NCI-H146 (cell line): ENCODE measurements around the gene CNOT10.
A peak's percentile ranks its signal among the peaks of the same experiment; 100 is the strongest.
"Not testable (repeated sequence)": the region's sequence is repeated elsewhere in the genome, so short reads cannot be mapped to it uniquely, and the experiment has no call there.

Experiments used
- DNase-seq: peaks from one replicate; lab custom pipeline; 2025; lab: John Stamatoyannopoulos, UW

CNOT10 gene

GRCh38 chr3:32696523-32696922, 11.5 kb downstream of the CNOT10 start:
- no peak for DNase-seq

- no peak for DNase-seq
Observed at GRCh38 chr3:32698506-32698905, 13.5 kb downstream of the CNOT10 start.

DNA sequence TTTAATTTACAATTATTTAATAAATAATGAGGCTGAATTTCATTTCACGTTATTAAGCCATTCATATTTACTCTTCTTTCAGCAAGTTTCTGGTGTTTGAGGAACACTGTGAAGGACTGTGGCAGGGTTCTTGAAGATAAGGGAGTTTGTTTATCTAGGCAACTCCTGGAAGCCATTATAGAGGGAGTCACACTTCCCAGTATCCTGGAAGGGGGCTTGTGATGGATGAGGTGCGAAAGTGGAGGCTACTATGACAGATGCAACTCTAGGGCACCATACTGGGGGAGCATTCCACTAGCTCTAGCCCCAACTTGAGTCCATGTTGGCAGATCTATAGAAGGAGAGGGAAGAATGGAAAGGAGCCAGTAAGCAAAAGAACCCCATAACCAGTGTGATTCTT, 14.4 kb downstream of the CNOT10 start:
- DNase-seq = no peak

DNA sequence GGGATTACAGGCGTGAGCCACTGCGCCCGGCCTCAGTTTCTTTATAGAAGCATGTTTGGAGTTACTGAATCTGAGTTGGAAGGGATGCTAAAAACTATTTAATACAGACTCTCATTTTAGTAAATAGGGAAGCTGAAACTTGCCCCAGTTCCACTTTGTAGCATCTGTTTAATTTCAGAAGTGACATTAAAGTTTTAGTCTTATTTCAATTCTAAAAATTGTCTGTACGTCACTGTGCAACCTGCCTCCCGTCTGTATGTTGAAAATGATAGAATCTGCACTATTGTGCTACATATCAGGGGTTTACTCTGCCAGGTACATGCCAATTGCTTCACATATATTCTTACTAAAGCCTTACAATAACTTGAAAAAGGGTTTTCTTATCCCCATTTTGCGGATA, 15.3 kb downstream of the CNOT10 start:
- no peak for DNase-seq

- DNase-seq = no peak
Observed at GRCh38 chr3:32703491-32703972, 18.5 kb downstream of the CNOT10 start.

GRCh38 chr3:32705232-32705631, 20.2 kb downstream of the CNOT10 start:
- no peak for DNase-seq

DNA sequence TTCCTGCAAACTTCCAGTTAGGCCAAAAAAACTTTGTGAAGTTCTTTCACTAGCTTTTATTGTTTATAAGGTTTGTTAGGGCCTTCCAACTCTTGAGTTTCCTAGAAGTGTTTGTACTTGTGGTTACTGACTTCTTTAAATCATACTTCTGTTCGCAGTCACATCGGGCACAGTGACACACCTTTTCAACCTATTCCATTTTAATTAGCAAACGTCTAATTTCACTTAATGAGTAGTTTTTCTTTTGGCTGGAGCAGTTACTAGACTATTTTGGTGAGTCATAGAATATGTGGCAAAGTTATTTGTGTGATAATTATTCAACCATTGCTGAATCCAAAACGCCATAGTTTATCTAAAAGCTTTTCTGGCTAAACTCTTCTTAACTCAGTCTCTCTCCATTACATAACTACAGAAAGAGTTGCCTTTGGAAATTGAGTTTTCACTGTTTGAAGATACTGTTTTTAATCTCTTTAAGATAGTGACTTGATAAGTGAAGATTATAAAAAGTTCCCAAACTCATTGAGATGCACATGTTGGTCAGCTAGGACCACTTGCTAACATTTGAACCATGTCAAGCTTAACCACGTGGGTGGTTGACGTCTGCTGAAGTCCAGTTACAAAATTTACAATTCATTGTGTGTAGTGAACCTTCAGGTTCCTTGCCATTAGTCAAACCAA, 21.5 kb downstream of the CNOT10 start:
- no peak for DNase-seq

- DNase-seq = no peak
Observed at GRCh38 chr3:32707026-32707370, 22.0 kb downstream of the CNOT10 start.

GRCh38 chr3:32708672-32709283, 23.8 kb downstream of the CNOT10 start:
- DNase-seq = no peak

DNA sequence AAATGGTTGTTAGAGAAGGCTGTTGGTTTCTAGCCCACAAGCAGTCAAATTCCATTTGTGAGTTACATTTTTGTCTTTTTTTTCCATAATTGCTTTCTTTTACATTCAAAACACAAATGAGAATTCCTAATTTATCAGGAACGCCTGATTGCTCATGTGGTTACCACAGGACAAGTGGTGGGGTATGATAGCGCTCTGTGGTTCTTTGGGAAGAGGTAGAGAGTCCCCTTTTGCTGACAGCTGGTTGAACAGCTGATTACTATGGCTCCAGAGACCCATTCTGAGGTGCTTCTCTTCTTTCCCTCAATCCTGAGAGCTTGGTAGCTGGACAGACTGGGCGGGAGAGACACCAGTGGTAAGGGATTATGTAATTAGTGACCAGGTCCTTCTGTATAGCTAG, 24.4 kb downstream of the CNOT10 start:
- no peak for DNase-seq

DNA sequence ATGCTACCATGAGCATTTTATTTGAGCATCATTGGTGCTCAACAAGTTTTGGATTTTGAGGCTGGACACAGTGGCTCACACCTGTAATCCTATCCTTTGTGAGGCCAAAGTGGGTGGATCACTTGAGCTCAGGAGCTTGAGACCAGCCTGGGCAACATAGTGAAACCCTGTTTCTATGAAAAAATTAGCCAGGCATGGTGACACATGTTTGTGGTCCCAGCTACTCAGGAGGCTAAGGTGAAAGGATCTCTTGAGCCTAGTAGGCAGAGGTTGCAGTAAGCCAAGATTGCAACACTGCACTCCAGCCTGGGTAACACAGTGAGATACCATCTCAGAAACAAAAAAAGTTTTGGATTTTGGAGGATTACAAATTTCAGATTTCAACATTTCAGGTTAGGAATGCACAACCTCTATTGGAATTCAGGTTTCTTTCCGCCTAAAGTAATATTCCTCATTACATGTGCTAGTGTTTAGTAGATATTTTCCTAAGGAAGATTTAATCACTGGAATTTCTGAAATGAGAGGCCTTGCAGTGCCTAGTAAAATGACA, 27.6 kb downstream of the CNOT10 start:
- no peak for DNase-seq

DNA sequence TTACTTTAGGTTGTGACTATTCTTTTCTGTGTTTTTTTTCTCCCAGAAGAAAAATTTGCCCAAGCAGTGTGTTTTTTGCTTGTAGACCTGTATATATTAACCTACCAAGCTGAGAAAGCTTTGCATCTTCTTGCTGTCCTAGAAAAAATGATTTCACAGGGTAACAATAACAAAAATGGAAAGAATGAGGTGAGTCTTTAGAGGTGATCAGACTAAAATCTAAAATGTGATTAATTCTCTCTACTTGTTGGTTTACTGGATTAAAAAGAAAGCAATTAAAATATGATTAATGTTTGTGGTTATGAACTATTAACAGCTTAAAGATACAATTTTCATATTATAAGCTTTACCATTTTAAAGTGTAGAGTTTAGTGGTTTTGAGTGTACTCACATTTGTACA, 28.2 kb downstream of the CNOT10 start:
- DNase-seq = no peak

GRCh38 chr3:32719335-32719734, 34.3 kb downstream of the CNOT10 start:
- no peak for DNase-seq

DNA sequence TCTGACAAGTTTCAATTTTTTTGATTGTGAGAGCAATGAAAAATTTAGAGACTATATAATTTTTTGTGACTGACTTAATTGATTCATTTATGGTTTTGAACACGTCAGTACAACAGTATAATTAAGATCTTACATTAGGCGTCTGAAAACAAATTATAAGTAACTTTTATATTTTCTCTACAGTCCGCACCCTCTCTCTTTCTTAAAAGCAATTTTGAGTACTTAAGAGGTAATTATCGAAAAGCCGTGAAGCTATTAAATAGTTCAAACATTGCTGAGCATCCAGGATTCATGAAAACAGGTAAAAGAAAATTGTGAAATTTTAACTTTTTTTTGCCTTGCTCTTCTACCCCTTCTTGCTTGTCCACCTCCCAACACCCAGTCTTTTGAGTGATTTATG, 34.9 kb downstream of the CNOT10 start:
- DNase-seq = no peak

DNA sequence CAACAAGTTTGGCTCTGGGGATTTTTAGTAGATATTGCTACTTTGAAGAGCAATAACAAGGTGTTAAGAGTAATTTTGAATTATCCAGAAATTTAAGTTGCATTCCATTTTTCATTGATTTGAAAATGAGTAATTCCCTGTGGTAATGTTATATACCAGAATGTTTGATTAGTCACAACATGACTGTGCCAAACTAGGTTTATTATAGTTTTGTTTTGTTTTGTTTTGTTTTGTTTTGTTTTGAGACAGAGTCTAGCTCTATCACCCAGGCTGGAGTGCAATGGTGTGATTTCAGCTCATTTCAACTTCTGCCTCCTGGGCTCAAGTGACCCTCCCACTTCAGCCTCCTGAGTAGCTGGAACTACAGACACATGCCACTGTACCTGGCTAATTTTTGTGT, 40.7 kb downstream of the CNOT10 start:
- no peak for DNase-seq

- peak; percentile 28 for DNase-seq
Observed at GRCh38 chr3:32733631-32734229, 48.7 kb downstream of the CNOT10 start.

- DNase-seq = no peak
Observed at GRCh38 chr3:32734756-32735155, 49.8 kb downstream of the CNOT10 start.

DNA sequence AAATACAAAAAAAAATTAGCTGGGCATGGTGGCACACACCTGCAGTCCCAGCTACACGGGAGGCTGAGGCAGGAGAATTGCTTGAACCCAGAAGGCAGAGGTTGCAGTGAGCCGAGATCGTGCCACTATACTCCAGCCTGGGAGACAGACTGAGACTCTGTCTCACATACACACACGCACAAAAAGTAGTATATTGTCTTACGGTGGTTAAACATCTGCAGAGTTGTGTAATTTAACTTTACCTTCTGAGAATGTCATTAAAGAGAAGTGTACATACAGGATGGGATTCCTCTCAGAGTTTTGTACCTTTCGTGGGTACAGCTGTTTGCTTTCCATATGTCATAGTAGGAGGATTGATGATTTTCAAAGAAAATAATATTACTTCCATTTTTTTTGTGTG, 58.5 kb downstream of the CNOT10 start:
- not testable (repeated sequence) for DNase-seq

GRCh38 chr3:32743934-32744333, 58.9 kb downstream of the CNOT10 start:
- DNase-seq = no peak

DNA sequence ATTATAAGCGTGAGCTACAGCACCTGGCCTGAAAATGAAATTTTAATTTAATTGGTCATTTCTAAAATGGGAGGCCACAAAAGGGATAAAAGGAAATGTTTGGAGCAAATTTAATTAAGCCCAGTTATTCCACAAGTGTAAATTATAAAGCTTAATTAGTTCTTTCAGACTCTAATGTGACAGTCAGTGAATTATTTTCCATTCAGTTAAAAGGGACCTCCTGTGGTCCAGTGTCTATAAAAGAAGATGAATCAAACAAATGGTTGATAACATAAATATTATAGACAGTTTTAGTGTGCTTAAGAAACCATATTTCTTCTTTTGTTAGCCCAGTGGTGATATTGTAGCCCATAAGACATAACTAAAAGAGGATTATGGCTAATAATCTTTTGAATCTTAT, 66.4 kb downstream of the CNOT10 start:
- DNase-seq = peak; percentile 43

DNA sequence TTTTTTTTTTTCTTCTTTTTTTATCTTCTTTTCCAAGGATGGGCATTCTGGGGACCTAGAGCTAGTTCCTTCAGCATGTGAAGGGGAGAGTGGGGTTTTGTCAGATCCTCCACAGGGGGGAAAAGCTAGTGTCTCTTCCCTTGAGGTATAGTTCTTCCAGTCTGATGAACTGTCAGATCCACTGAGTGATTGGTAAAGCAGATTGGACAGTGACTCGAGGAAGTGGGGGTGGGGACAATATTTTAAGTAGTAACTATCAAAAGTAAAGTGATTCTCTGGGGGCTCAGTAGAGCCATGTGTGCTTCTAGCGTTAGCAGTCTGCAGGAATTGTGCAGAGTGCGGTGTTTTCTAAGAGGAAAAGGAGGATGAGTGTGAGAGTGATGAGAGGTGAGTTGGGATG, 70.8 kb downstream of the CNOT10 start:
- no peak for DNase-seq

DNA sequence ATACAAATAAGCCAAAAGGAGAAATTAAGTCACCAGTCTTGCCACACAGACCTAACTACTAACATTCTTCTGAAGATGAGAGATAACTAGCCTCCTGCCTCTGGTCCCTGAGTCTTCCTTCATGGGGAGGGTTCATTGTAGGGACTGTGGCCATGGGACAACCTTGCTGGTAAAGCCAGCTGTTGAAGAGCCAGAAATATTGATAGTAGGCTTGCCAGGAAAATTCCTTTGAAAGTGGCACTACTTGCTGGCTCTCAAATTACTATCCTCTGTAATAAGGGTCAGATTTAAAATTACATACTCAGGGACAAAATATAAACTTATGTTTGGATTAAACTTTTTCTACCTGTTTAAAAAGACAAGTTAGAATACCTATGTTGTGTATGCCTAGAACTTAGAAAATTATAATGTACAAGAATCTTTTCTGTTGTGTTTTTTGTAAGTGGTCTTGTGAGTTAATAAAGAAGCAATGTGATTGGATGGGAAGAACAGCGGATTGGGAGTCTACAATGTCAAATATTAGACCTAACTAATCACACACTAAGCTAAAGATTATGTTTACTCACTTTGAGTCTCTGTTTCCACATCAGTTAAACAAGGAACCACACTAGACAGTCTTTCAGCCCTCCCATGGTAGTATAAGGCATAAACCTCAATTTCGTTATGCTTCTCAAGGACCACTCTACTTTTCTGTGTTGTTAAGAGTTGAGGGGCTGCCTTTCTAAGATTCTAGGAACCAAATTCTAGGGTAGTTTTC, 72.8 kb downstream of the CNOT10 start:
- no peak for DNase-seq

DNA sequence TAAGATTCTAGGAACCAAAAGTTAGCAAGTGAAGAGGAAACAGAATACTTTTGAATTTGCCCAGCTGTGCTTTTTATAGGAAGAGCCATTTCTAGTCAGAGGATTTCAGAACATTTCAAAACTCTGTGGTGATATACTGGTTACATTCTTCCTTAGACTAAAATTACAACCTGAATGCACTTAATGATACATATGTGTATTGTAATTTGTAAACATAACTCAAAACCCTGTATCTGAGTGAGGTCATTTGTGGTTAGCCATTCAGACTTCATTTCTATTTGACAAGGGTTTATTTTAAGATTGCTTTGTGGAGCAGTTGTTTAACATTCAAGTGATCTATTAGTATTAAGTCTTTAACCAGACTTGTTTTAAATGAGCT, 73.4 kb downstream of the CNOT10 start:
- DNase-seq = no peak
